HG03521 (cell line): ENCODE data around the gene STK38L.

Experiments
- ATAC-seq: cut with Tn5 transposase; IDR thresholded peaks from one replicate; pipeline ENCODE4 v1.9.1; 2021; ENCODE audit warnings: mild to moderate bottlenecking, moderate library complexity; ENCODE audit not compliant: unreplicated experiment

STK38L gene

GRCh38 chr12:27343255-27344000 is 99.3 kb downstream of the STK38L start:
- no peak for ATAC-seq

DNA sequence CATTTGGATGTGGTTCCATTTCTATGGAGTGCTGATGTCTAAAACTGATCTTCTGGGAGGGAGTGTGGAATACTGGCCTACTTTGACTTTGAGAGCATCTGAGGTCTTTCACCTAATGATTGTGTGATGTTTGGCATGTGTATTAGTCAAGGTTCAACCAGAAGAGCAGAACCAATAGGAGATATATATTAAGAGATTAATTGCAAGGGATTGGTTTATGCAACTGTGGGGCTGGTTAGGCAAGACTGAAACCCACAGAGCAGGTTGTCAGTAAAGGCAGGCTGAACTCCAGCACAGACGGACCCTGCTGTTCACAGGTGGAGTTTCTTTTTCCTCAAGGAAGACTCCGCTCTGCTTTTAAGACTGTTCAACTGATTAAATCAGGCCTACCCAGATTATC is 100.2 kb downstream of the STK38L start:
- no peak for ATAC-seq

DNA sequence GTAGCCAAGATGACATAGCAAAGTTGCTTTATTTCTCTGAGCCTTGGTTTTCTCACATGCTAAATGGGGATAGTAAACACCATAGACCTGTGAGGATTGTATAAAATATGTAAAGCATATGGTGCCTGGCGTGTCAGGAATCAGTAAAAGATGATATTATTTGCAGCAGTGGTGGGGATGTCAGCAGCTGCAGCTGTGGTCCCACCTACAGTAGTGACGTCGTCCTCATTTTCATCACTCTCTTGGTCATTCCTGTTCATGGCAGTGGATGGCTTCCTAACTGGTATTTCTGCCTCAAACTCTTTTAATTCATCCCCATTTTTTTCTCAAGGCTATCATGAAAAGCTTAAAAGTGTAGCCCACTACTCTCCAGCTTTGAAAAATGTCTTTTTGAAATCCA is 100.7 kb downstream of the STK38L start:
- ATAC-seq: no peak

DNA sequence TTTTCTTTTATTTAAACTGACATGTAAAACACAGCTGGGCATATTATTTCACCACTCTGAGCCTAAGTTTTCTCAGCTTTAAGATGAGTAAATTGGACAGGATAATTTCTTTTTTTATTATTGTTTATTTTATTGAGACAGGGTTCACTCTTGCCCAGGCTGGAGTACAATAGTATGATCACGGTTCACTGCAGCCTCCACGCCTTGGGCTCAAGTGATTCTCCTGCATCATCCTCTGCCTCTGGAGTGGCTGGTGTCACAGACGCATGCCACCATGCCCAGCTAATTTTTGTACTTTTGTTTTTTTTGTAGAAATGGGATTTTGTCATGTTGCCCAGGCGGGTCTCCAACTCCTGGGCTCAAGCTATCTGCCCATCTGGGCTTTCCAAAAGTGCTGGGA is 101.3 kb downstream of the STK38L start:
- ATAC-seq: no peak

DNA sequence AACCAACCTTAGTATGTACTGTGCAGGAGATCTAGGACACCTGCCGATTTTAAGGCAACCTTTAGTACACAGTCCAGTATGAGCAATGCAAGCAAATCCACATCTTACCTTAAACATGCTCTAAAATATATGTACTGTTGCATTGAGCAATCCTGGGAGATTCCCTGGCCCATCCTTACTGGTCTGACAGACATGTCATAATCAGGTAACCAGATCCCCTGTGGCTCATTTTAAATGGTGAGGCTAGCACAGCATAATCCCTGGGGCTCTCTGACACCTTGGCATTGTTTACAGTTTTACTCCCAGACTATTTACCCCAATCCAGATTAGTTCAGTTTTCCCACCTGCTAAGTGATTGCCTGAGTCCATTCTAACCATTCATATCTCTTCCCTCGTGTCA is 103.7 kb downstream of the STK38L start:
- no peak for ATAC-seq

DNA sequence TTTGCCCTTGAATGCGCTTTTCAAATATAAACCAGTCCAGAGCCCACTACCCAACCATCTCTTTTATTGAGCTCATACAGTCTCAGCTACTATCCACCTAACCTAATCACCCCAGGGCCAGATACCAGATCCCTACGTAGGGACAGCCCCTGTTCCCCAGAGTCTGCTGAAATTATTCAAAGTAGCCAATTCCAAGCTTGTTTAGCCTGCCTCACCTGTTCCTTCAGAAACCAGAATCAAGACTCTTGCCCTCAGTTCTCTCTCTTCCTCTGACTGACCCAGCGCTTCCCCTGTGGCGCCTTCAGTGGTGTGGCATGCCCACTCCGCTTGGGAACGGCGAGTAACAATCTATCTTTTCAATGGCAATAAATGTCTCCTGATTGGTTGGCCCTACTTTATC is 107.4 kb downstream of the STK38L start:
- no peak for ATAC-seq

DNA sequence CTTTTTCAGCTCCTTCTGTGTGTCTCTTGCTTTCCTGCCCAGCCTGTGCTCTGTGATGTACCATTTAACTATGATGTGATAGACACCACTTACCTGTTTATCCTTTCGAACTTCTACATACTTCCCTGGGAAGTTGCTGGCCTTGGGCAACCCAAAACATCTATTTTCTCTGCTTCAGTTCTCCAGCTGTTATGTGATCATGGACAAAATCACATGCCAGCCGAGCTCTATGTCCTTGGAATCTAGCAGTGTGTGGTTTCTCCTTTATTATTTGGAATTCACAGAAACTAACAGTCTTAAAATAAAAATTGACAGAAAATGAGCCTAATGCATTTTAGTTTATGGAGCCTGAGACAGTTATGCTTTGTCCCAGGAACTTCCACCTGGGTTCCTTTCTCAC is 111.4 kb downstream of the STK38L start:
- ATAC-seq: no peak

- ATAC-seq: no peak
These were observed 111.9 kb downstream of the STK38L start for GRCh38 chr12:27355979-27356378.

DNA sequence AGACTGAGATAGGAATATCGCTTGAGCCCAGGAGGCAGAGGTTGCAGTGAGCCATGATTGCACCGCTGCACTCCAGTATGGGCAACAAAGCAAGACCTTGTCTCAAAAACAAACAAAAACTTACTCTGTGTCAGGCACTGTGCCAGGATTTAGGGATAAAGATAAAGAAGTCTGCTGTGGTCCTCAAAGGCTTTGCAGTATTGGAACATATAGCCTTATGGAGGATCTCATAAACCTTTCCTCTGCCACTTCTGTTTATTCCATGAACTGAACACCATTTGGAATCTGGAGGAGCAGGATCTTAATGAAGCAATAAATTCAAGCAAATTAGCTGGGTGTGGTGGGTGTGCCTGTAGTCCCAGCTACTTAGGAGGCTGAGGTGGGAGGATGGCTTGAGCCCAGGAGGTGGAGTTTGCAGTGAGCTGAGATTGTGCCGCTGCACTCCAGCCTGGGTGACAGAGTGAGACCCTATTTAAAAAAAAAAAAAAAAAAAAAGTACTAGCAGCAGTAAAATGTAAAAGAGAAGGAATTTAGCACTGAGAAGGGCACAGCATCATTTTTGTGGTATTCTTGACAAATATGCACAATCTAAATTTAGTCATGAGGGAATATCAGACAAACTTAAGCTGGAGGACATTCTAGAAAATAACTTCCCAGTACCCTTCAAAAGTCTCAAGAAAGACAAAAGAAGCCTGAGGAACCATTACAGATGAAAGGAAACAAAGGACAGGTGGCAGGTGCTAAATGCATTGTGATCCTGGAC is 115.7 kb downstream of the STK38L start:
- ATAC-seq: no peak

DNA sequence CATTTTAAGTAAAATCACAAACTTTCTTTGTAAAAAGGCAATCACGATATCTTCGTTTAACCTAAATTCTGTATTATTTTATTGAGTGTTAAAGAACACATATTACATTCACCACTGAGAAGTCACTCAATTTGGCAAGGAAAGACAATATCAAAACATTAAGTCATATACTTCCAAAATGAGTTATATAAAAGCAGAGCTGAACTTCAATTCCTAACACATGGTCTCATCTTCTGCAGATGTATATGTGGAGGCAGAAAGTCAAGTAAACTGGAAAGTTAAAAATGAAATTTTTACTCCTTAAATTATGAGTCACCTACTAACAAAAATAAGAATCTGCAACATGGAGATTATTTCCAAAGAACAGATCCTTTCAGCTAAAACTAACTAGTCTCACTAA is 117.3 kb downstream of the STK38L start:
- no peak for ATAC-seq

DNA sequence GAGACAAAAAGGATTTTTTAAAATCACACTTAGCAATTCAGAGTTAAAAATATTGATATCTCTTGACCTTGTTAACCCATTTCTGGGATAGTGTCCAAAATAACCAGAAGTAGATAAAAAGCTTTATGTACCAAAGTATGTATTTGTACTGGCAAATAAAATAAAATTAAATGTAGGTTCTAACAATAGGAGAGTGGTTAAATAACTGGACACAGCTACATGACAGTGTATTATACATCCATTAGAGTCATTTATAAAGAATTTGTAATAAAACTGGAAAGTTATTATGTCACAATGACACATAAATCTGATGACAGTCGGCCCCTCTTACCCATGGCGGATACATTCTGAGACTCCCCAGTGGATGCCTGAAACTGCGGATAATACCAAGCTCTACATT is 122.5 kb downstream of the STK38L start:
- no peak for ATAC-seq

- no peak for ATAC-seq
These were observed 123.0 kb downstream of the STK38L start for GRCh38 chr12:27367078-27367477.
